Measurements from ENCODE around the gene SMAP1. TPM values are rescaled to one million over a fixed set of nuclear protein-coding genes. Genes with fewer than 3 reads are reported as not detected.

The SMAP1 gene
- total RNA-seq, 4 donors from 2014 or later = 27.3 to 33.9 (median 32.4) TPM

- peaks cover 0 to 4% of the 10 kb centered on the region in 2 donors for H3K4me1 ChIP-seq
- no peak overlapping the region for H3K4me3 ChIP-seq (replicated peaks in 1 of 3)
- H3K36me3 ChIP-seq = no peaks in the 10 kb centered on the region
- no peak for TF ChIP-seq POLR2A (IDR thresholded peaks at IDR 0.05)
- TF ChIP-seq CTCF (IDR thresholded peaks at IDR 0.05) = no peak
- no peaks in the 10 kb centered on the region for H3K27me3 ChIP-seq
- no peak for DNase-seq
- no peaks in the 10 kb centered on the region for H3K9me3 ChIP-seq
- intact Hi-C loops (cut with DNase I) = loop anchor here (10.0 kb wide), 1 partner anchor 111 kb away; the partner anchor contains the start of gene SDHAF4
- H3K27ac ChIP-seq = no peak overlapping the region
- 90 to 94% methylated on average over 3 of the region's 3 CpGs for WGBS, 2 donors
These were observed 8.1 kb downstream of the SMAP1 start for GRCh38 chr6:70675822-70676221.

- no peak overlapping the region for H3K27ac ChIP-seq
- no peak overlapping the region for H3K4me3 ChIP-seq (replicated peaks in 1 of 3)
- intact Hi-C loops (cut with DNase I) = loop anchor here (10.0 kb wide), 1 partner anchor 112 kb away; the partner anchor contains the start of gene SDHAF4
- 95 to 99% methylated on average over 3 of the region's 3 CpGs for WGBS, 2 donors
- TF ChIP-seq CTCF (IDR thresholded peaks at IDR 0.05) = no peak
- TF ChIP-seq POLR2A (IDR thresholded peaks at IDR 0.05) = no peak
- H3K9me3 ChIP-seq = no peaks in the 10 kb centered on the region
- peaks cover 0 to 4% of the 10 kb centered on the region in 2 donors for H3K4me1 ChIP-seq
- no peaks in the 10 kb centered on the region for H3K27me3 ChIP-seq
- no peak for DNase-seq
- no peaks in the 10 kb centered on the region for H3K36me3 ChIP-seq
These were observed 9.1 kb downstream of the SMAP1 start for GRCh38 chr6:70676821-70677220.

- Histone ChIP-seq H3K36me3 (no peaks in the 10 kb centered on the region), H3K27me3 (no peaks in the 10 kb centered on the region), H3K4me3 (replicated peaks in 1 of 3) (no peak overlapping the region), H3K4me1 (peaks cover 5 to 9% of the 10 kb centered on the region in 2 donors), H3K9me3 (no peaks in the 10 kb centered on the region), H3K27ac (no peak overlapping the region)
- no peak for DNase-seq
- TF ChIP-seq POLR2A (IDR thresholded peaks at IDR 0.05) (no peak), CTCF (IDR thresholded peaks at IDR 0.05) (no peak)
- intact Hi-C loops (cut with DNase I) = no loop called here
- 83 to 92% methylated on average over 4 of the region's 4 CpGs for WGBS, 2 donors
These were observed 12.7 kb downstream of the SMAP1 start for GRCh38 chr6:70680396-70680795.

- TF ChIP-seq CTCF (IDR thresholded peaks at IDR 0.05) = no peak
- no peak for TF ChIP-seq POLR2A (IDR thresholded peaks at IDR 0.05)
- no peak for DNase-seq
- 14 to 15% methylated on average over 1 of the region's 1 CpG for WGBS, 2 donors
- no peaks in the 10 kb centered on the region for H3K9me3 ChIP-seq
- H3K4me3 ChIP-seq (replicated peaks in 1 of 3) = no peak overlapping the region
- no peaks in the 10 kb centered on the region for H3K27me3 ChIP-seq
- peaks cover 5 to 21% of the 10 kb centered on the region in 2 donors for H3K4me1 ChIP-seq
- no peaks in the 10 kb centered on the region for H3K36me3 ChIP-seq
- no peak overlapping the region for H3K27ac ChIP-seq
- intact Hi-C loops (cut with DNase I) = no loop called here
These were observed 17.3 kb downstream of the SMAP1 start for GRCh38 chr6:70684794-70685493.

GRCh38 chr6:70685494-70686180 is 18.0 kb downstream of the SMAP1 start:
- TF ChIP-seq POLR2A (IDR thresholded peaks at IDR 0.05) = no peak
- TF ChIP-seq CTCF (IDR thresholded peaks at IDR 0.05) = no peak
- no peak overlapping the region for H3K4me3 ChIP-seq (replicated peaks in 1 of 3)
- peaks cover 5 to 21% of the 10 kb centered on the region in 2 donors for H3K4me1 ChIP-seq
- H3K9me3 ChIP-seq = no peaks in the 10 kb centered on the region
- intact Hi-C loops (cut with DNase I) = no loop called here
- no peak for DNase-seq
- no peaks in the 10 kb centered on the region for H3K36me3 ChIP-seq
- WGBS, 2 donors = 62 to 64% methylated on average over 4 of the region's 4 CpGs
- H3K27ac ChIP-seq = no peak overlapping the region
- no peaks in the 10 kb centered on the region for H3K27me3 ChIP-seq

Data from thyroid gland (tissue), 4 donors.